HS-5 (cell line): ENCODE data around the gene LTBP1.
"Not testable (repeated sequence)": the region's sequence is repeated elsewhere in the genome, so short reads cannot be mapped to it uniquely, and the experiment has no call there.

Experiments
- DNase-seq: peaks from one replicate; pipeline ENCODE4 v3.0.0-alpha.2; 2012; ENCODE audit warnings: low read depth

LTBP1 gene

DNA sequence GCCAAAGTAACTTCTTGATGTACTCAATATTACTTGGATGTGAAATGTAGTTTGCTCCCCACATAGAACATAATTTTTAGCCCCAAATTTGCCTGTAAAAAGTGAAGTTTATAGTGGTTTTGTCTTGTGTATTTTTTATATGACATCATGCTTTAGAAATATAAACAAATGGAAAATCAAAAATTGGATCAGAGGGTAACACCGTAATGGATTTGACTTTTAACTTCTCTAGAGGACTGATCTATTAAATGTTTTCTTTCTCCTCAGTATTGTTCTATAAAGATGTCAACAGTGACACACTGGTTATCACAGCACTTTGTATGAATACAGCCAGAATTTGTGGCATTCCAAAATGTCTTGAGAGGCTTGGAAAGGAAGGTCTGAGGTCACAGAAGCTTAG, 484.1 kb downstream of the LTBP1 start:
- no peak for DNase-seq

- no peak for DNase-seq
Observed at GRCh38 chr2:33432871-33433270, 486.1 kb downstream of the LTBP1 start.

DNA sequence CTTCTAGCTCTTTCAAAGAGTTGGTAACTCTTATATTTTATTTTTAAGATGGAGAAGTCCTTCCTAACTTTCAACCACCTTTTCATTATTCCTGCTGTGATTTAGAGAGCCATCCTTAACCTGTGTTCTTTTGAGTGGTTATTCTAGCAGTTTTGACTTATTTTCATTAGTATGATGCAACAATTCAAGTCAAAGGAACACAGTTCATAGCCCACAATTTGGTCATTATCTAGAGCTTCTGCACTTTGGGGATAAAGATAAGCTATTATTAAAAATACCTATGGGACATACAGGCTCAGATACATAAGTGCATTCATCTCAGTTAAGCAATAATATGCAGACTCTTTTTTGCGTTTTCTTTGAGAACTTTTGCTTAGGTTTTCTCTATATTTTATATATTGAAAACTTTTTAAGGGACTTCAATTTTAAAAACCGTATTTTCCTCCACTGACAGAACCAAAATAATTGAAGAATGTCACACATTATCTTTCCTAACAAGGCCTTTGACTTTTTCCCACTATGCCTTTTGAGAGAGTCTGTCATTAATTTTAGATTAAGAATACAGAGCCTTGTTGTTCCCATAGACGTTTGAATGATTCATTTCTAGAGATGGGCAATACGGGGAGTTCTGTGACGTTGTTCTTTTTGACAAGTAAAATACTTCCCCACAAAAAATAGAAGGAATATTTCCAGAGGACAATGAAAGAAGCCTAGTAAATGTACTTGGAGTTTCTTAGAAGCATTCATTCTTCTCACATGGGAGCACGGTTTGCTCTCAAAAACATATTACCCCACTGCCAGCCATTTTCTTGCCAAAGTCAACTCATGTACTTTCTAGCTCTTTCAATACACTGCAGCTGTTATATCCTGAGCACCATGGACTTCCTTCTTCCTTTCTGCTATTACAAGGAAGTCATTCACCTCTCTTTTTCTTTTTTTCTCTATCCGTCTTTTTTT, 486.8 kb downstream of the LTBP1 start:
- DNase-seq, result no peak

- DNase-seq, result no peak
Observed at GRCh38 chr2:33435518-33435917, 488.8 kb downstream of the LTBP1 start.

DNA sequence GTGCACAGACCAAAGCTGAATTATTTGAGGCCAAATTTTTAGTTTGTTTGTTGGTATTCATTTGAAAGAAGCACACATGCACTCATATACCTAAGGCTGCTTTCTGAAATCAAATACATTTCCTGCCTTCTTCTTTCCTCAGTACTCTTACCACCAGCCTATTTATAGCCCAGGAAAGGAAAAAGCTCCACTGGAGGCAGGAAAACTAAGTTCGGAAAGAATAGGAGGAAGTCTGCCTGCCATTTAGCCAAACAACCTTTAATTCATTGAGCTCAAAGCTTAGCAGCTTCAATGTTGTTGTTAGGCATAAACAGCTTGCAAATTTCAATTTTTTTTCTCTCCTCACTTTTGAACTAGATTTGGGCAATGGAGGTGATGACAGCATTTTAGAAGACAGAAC, 489.3 kb downstream of the LTBP1 start:
- no peak for DNase-seq

DNA sequence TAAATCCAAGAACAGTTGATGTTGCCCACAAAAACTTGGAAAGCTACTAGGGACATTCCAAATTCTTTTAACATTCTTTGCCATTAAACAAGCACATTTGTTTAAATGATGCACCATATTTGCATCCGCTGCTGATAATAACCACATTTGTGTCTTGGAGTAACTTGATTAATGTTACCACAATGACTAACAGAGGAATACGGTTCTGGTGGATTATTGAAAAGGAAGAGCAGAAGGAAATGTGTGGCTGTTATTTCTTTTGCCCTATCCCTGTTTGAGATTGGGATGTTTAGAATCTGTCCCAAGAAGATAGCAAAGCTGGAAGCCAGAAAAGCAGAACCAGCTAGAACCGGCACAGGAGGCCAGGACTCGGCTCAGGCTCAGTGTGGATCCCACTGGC, 490.5 kb downstream of the LTBP1 start:
- peak; percentile 91 for DNase-seq

- peak; percentile 33 for DNase-seq
Observed at GRCh38 chr2:33437815-33438214, 491.1 kb downstream of the LTBP1 start.

DNA sequence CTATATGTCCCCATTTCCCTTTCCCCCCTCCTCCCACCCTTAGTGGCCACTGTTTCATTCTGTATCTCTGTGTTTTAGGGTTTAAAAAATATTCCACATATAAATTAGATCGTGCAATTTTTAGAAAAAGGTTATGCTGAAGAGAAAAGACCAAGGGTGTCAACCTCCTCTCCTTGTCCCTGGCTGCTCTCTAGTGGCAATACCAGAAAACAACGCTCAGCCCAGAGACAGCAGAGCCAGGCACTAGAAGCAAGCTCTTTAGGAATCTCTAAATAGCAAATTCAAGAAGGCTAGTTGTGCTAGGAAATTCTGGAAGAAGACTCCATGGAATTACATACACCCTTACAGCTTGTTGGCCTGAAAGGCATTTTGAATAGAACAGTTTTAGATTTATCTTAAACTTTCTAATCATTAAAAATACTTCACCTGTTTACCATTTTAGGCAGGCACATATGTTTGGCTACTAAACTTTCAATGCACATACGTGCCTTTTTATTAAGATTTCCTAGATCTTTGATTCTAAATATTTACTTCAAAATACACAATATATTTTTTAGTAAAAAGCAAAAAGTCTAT, 494.6 kb downstream of the LTBP1 start:
- peak; percentile 25 for DNase-seq

DNA sequence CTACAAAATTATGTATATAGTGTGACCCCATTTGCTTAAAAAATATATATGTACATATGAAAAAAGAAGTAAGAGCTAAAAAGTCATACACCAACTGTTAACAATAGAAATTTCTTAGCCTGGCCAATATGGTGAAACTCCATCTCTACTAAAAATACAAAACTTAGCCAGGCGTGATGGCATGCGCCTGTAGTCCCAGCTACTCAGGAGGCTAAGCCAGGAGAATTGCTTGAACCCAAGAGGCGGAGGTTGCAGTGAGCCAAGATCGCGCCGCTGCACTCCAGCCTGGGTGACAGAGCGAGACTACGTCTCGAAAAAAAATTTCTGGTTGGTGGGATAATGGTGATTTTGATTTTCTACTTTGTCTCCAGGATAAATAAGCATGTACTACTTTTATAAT, 495.3 kb downstream of the LTBP1 start:
- DNase-seq, result not testable (repeated sequence)

DNA sequence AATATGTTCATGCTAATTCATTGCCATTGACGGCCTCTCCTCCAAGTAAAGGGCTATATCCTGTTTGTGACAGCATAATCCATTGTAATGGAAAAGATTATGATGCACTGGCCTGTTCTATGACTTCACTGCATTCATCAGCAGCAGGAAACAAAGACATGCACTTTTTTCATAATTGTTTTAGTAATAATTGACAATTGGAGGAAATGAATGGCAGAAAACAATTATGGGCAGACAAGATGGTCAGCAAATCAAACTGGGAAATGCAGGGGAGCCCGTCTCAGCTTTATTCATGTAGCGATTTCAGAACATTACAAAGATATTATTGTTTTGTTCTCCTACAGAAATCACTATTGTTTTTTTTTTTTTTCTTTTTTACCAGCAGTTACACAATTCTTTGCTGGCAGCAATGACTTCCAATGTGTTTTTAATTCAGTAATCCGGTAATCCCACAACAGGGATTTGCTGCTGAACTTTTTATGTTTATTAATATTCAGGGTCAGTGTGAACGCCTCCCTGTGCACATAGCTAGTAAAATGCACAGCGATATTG, 495.9 kb downstream of the LTBP1 start:
- no peak for DNase-seq

- DNase-seq, result no peak
Observed at GRCh38 chr2:33443274-33443829, 496.6 kb downstream of the LTBP1 start.

DNA sequence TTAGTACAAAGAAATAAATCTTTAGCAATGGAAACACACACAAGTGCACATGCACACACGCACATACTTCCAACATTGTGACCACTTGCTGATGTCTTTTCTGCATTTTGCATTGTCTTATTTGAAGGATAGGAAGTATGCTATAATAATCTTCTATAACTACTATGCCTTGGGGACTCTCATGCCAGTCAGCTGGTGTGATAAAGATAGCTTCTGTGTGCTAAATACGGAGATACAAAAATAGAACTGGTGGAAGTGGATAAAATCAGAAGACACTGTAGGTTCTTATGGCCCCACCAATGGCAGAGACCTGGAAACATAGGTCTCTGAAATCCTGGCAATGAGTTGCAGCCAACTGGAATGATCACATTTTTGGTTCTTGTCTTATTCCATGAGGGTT, 498.2 kb downstream of the LTBP1 start:
- DNase-seq, result no peak

DNA sequence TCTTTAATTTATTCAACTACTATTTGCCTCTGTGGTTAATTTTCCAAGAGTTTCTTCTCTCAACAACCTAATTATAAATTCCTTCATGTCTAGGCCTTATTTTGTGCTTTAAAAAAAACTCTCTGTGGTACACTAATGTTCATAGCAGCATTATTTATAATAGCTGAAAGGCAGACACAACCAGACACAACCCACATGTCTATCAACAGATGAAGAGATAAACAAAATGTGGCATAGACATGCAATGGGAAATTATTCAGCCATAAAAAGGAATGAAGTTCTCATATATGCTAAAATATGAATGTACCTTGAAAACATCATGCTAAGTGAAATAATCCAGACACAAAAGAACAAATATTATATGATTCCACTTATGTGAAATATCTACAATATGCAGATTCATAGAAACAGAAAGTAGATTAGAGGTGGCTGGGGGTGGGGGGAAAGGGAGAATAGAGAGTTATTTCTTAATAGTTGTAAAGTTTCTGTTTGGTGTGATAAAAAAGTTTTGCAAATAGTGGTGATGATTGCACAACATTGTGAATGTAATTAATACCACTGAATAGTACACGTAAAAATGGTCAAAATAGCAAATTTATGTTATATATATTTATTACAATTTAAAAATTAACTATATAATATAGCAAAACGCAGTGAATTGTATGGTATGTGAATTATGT, 501.6 kb downstream of the LTBP1 start:
- DNase-seq, result no peak
